Left forelimb (tissue), 1 donor: Measurements from ENCODE around the gene PRRG4.
"Not testable (repeated sequence)": the region's sequence is repeated elsewhere in the genome, so short reads cannot be mapped to it uniquely, and the experiment has no call there.

Source experiments
- DNase-seq: peaks from one replicate; pipeline ENCODE4 v3.0.0-alpha.2; 2018; ENCODE audit warnings: low spot score

The PRRG4 gene

DNA sequence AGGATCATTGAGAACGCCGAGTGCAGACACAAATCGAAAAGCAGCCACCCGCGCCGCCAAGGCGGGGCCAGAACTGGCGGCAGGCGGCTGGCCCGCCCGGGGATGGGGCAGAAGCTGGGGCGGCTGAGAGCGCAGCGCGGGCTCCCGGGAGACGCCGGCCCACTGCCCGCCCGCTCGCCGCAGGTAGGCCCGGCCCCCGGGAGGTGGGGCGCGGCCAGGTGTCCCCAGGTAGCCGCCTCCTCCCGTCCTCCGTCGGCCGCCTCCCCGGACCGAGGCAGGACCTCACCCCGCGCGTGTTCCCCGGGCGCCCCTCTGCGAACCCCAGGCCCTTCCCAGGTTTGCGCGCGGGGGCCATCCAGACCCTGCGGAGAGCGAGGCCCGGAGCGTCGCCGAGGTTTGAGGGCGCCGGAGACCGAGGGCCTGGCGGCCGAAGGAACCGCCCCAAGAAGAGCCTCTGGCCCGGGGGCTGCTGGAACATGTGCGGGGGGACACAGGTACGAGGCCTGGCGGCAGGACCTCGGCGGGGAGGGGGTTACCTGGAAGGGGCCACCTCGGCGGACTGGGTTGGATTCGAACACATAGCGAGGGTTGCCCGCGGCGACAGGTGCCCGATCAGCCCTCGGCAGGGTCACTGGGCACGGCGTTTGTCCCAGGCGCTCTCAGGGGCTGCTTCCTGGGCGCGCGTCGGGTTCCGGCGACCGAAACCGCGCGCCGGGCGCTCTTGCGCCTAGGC is at the start of gene PRRG4:
Gene PRRG4 (plus strand): TSS at position 248 of the 733 bp plus-strand sequence. CDS start 603 bp downstream, outside the sequence.
- peak; percentile 70 for DNase-seq

GRCh38 chr11:32780839-32781238 is 48.9 kb upstream of the PRRG4 start:
- not testable (repeated sequence) for DNase-seq

DNA sequence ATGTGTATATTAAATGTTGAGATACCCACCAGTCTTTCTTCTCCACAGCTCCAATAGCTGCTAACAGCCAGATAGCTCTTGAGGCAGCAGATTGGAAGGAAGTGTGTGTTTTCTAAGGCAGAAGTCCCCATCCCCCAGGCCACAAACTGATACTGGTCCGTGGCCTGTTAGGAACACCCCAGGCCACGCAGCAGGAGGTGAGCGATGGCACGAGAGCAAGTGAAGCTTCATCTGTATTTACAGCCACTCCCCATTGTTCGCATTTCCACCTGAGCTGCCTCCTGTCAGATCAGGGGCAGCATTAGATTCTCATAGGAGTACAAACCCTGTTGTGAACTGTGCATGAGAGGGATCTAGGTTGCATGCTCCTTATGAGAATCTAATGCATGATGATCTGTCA is 48.0 kb upstream of the PRRG4 start:
- no peak for DNase-seq

- no peak for DNase-seq
Measured at GRCh38 chr11:32785262-32785661, 44.5 kb upstream of the PRRG4 start.

GRCh38 chr11:32786811-32787210 is 42.9 kb upstream of the PRRG4 start:
- no peak for DNase-seq

DNA sequence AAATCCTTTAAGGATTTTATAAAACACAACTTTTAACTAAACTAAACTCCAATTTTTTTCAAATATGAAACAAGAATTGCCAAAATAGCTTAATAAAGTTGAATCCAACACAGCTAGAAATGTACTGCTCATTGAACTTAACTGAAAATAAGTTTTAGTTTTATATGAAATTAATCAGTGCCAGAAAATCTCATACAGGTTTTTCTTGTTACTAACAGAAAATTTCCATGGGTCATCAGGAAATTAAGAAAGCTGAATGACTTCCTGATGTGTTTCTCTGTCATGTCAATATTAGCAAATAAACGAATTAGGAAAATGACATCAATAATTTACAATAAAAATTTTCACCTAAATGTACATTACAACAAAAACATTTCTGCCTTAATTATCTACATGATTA is 38.8 kb upstream of the PRRG4 start:
- no peak for DNase-seq

- DNase-seq: no peak
Measured at GRCh38 chr11:32792111-32792947, 37.4 kb upstream of the PRRG4 start.

DNA sequence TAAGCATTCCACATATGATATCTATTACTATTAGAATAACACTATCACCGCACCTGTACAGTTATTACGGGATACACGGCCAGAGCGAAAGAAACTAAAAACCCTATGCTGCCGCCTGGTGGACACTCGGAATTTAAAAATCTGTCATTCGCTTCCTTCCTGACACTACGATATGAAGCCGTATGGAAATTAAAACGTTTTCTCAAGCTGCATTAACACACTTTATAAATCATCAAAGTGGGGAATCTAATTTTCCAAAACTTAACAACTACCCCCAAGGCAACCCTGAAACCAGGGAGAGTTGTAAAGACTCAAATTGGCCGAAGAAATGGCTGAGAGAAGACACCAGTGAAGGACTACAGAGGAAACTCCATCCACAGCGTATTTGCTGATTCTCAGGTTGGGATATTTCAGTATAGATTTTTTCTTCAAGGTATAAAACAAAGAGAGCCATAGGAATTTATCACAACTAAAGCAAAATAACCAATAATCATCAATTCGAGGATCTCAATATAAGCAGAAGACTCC is 36.7 kb upstream of the PRRG4 start:
- no peak for DNase-seq

- no peak for DNase-seq
Measured at GRCh38 chr11:32794439-32794838, 35.3 kb upstream of the PRRG4 start, which contains the start of gene CCDC73. Gene CCDC73, minus strand, starts transcription at chr11:32794662. Its CDS starts 34,419 bp downstream, at chr11:32760243.

- no peak for DNase-seq
Measured at GRCh38 chr11:32796425-32796824, 33.3 kb upstream of the PRRG4 start.

- DNase-seq: peak; percentile 71
Measured at GRCh38 chr11:32809313-32809712, 20.4 kb upstream of the PRRG4 start.

DNA sequence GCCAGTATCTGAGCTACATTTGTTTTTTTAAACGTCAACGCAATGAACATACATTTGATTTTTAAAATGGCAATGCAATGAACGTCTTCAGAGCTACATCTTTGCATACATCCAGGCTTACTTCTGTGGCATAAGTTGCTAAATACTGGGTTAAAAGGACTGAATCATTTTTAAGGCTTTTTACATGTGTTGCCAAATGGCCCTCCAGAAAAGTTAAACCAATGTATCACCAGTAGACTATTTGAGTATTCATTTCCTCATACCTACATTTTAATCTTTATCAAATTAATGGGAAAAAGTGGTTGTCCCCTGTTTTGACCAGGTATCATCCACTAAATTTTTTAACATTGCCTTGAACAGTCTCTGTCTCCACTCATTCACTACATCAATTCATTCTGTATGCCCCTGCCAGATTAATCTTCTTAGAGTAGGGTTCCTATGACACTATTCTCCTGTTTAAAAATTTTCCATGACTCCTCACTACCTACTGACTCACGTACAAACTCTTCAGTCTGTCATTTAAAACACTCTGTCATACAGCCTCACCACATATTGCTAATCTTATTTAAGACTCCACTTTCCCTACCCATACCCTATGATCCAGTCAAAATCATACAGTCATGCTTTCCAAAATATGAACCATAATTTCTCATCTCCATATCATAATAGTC is 12.4 kb upstream of the PRRG4 start:
- no peak for DNase-seq

GRCh38 chr11:32817852-32818183 is 11.9 kb upstream of the PRRG4 start:
- no peak for DNase-seq

- DNase-seq: no peak
Measured at GRCh38 chr11:32819187-32819586, 10.5 kb upstream of the PRRG4 start.

GRCh38 chr11:32820497-32820896 is 9.2 kb upstream of the PRRG4 start:
- DNase-seq: no peak

DNA sequence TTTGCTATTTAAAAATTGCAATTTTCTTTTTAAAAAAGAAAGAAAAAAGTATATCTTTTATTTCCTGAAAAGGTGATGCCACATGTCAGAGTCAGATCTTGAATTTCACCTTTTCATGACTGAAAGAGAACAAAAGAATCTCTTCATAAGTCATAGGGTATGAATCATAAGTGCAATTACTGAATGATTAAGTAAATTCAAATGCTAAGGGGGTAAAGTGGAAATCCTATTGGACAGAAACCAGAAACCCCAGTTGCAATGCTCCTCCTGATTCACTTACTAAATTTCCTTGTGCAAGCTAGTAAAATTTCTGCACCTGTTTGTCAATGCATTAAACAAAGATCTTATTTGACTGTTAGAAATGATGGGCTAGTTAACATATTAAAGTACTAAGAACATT is 8.2 kb upstream of the PRRG4 start:
- DNase-seq: no peak

DNA sequence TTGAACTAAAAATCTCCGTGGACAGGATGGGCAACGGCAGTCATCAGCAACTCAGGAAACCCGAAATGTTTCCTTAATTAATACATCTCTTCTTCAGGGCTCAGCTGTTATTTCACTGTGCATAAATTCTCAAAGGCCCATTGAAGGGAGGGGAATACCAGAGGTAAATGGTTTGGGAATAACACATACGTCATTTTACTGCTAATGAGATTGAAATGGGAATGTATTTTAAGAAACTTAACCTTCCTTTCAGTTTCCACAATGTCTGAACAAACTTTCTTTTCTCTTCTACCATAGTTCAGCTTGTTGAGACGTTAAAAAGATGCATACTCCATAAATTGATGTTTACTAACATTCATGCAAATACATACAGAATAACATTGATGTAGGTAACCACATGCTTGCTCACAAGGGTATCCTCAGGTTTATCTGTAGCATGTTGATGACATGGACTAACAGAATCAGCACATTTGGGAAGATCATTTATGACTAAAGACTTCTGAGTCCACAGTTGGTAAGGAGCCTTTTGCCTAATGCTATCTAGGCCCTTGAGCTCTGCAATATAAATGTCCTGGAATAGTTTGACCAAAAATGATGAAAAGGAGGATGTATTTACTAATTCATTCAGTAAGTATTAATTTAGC is 7.7 kb upstream of the PRRG4 start:
- no peak for DNase-seq

DNA sequence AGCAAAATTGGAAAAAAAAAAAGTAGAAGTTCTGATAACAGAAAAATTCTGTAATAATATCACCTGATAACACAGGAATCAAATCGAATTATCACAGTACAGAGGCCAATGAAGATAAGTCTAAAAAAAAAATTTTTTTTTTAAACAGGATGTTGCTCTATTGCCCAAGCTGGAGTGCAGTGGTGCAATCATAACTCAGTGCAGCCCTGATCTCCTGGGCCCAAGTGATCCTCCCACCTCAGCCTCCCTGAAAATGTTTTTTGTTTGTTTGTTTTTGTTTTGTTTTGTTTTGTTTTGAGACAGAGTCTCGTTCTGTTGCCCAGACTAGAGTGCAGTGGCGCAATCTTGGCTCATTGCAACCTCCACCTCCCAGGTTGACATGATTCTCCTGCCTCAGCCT is 6.1 kb upstream of the PRRG4 start:
- not testable (repeated sequence) for DNase-seq

DNA sequence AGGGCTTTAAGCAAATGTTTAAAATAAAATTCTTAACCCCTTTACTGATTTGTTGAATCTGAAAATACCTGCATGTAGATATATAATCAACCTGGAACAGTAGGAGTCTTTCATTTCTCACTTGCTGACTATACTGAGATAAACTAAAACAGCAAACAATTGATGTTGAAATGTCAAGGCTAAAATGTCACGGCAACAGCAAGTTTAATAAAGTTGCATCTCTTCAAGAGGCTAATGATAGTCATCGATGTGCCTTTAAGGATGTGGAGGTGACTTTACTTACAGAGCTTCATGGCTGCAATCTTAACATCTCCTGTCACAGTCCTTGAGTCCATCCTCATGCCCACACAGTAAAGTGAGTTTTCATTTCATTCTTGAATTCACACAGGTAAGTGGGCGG is 3.6 kb upstream of the PRRG4 start:
- DNase-seq: no peak

DNA sequence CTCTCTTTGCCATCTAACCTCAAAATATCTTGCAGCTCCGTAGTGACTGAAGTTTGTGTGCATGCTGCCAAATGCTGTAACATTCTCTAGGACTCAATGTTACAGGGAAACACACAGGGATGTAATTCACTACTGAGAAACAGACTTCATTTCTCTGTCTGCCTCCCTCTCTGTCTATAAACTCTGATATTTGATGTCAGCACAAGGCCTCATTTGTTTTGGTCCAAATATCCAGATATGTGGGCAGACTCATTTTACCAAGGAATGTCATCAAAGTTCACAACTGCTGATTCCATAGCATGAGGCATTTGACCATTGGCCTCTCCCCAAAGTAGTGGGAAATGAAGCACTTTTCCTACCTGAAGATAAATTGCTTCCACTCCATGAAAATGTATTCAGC is 2.5 kb upstream of the PRRG4 start:
- no peak for DNase-seq

GRCh38 chr11:32829157-32829679 is 509 bp upstream of the PRRG4 start:
- no peak for DNase-seq

GRCh38 chr11:32830413-32830738 is 649 bp downstream of the PRRG4 start:
- DNase-seq: no peak
